Transverse colon (tissue), 4 donors: ENCODE results near the gene CACNA1G.

ENCODE experiments used
- EP300 ChIP-seq: sonication (generic); formaldehyde crosslinking; IDR thresholded peaks from one replicate; pipeline ENCODE4 v1.6.1; 2017; ENCODE audit warnings: antibody characterized with exemption, low read depth
- POLR2A ChIP-seq: fragments of 450-650 bp; IDR thresholded peaks from one replicate; pipeline ENCODE4 v1.6.1; 2016; ENCODE audit warnings: antibody characterized with exemption, mild to moderate bottlenecking, moderate library complexity
- POLR2AphosphoS5 ChIP-seq, 3 donors: sonication (generic); formaldehyde crosslinking; IDR thresholded peaks; one replicate each; pipeline ENCODE4 v1.6.1; 2016; ENCODE audit warnings: antibody characterized with exemption in 3 of 3
- TF ChIP-seq, protein P1 (sequence below), 5 experiments: fragments of 200-600 bp in 3 of 5; fragments of 450-650 bp in 2 of 5; sonication (generic) in 3 of 5; IDR thresholded peaks; 1 replicate in 2 of 5; 2 replicates in 3 of 5; pipeline ENCODE4 v1.5.1; 2016 to 2017; ENCODE audit warnings: antibody characterized with exemption in 5 of 5, inconsistent platforms in 3 of 5, mild to moderate bottlenecking in 2 of 5, moderate library complexity in 1 of 5

DNA sequence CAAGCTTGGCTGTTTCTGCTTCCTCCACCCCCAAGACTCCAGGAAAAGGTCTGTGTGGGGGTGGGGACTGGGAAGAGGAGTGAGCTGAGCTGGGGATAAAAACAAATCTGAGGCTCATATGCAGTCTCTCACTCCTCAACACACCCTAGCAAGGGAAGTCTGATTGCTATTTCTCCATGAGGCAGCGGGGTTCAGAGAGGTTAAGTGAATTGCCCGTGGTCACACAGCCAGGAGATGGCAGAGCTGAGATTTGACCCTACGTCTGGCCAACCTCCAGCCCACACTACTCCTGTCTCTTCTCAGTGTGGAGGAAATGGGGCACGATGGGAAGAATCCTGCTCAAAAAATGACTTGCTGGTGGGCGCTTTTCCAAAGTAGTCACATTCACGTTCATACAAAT is 69.4 kb downstream of the CACNA1G start:
- TF ChIP-seq, protein P1, sequence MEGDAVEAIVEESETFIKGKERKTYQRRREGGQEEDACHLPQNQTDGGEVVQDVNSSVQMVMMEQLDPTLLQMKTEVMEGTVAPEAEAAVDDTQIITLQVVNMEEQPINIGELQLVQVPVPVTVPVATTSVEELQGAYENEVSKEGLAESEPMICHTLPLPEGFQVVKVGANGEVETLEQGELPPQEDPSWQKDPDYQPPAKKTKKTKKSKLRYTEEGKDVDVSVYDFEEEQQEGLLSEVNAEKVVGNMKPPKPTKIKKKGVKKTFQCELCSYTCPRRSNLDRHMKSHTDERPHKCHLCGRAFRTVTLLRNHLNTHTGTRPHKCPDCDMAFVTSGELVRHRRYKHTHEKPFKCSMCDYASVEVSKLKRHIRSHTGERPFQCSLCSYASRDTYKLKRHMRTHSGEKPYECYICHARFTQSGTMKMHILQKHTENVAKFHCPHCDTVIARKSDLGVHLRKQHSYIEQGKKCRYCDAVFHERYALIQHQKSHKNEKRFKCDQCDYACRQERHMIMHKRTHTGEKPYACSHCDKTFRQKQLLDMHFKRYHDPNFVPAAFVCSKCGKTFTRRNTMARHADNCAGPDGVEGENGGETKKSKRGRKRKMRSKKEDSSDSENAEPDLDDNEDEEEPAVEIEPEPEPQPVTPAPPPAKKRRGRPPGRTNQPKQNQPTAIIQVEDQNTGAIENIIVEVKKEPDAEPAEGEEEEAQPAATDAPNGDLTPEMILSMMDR (IDR thresholded peaks at IDR 0.05): no peak
- no peak for TF ChIP-seq POLR2A
- no peak for TF ChIP-seq EP300
- no peak for TF ChIP-seq POLR2AphosphoS5 (IDR thresholded peaks at IDR 0.05)
